Lung microvascular endothelial cell (primary cell): ENCODE results near the gene LZIC. TPM values are rescaled to one million over a fixed set of nuclear protein-coding genes. Genes with fewer than 3 reads are reported as not detected.
"Not testable (repeated sequence)": the region's sequence is repeated elsewhere in the genome, so short reads cannot be mapped to it uniquely, and the experiment has no call there.

Source experiments
- DNase-seq, 2 donors: peaks; one replicate each; pipeline versions ENCODE4 v3.0.0 to v3.0.0-alpha.2; 2010; ENCODE audit warnings: low read depth in 2 of 2
- total RNA-seq: library from RNA; depleted of rRNA; stranded (reverse); fragments of >200 nt; gene quantifications from 2 replicates; pipeline ENCODE4 v1.2.1, GENCODE V29; 2014

LZIC gene
- total RNA-seq = 14.6 and 18.3 TPM in 2 replicates

DNA sequence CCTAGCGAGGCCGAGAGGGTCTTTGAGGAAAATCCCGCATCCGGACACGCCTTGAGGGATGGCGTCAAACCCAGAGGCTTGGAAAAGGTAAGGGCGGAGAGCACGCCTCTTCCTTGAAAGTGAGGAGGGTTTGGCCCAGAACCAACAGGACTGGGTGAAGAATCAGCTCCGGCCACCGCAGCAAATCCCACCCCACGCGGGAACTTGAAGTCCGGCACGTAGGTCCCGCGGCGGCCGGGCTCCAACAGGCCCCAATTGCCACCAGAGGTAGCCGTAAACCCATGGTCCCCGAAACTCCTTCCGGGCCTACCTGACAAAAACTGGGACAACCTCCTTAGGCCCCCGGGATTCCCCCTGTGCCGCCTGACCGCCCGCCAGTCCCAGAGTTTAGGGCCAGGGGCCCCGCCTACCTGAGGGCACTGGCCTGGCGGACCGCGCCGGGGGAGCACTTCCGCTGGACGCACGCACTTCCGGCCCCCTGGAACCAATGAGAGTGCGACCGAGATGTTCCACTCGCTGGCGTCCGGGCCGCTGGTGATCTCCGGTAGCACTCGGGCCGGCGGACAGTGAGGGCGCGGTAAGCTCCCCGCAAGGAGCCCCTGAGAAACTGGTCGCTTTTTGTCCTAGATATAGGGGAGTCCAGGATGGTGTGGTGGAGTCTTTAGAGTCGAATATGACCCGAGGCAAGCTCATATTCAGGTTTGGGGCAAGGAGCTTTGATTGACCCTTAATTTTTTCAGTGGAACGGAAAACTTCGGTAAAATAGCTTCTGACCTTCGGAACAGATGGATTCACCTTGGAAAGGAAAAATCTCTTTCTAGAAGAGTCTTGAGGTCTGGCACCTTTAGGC lies at the start of gene LZIC, which contains the start of gene NMNAT1:
Gene LZIC, minus strand, starts transcription at position 453 of the 850 bp plus-strand sequence. CDS start 6,772 bp downstream, outside the sequence.
Gene NMNAT1, plus strand, starts transcription at position 537 of the 850 bp plus-strand sequence. CDS start 28,599 bp downstream, outside the sequence.
- peak; percentile 97 for DNase-seq

- DNase-seq = peak in 1 of 2 donors; percentile 10
Observed at GRCh38 chr1:9992910-9993309, 49.7 kb upstream of the LZIC start.

GRCh38 chr1:9990944-9991343 lies 47.8 kb upstream of the LZIC start:
- peak; percentile 81 to 89 for DNase-seq

GRCh38 chr1:9989773-9990172 lies 46.6 kb upstream of the LZIC start:
- no peak for DNase-seq

- no peak for DNase-seq
Observed at GRCh38 chr1:9985001-9985400, 41.8 kb upstream of the LZIC start.

DNA sequence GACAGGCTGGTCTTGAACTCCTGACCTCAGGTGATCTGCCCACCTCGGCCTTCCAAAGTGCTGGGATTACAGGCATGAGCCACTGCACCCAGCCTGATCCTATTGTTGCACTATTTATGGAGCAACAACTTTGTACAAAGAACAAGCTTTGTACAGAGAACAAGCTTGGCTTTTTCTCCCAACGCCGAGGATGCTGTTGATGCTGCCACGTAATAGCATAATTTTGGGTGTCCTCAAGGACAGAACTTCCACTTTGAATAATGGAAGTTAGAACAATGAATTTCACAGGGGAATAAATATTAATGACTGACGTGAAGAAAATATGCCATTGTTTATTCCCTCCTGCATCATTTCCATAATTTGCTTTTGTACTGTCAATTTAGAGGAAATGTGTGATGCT lies 41.1 kb upstream of the LZIC start:
- no peak for DNase-seq

GRCh38 chr1:9960706-9961562 lies 17.7 kb upstream of the LZIC start:
- no peak for DNase-seq

DNA sequence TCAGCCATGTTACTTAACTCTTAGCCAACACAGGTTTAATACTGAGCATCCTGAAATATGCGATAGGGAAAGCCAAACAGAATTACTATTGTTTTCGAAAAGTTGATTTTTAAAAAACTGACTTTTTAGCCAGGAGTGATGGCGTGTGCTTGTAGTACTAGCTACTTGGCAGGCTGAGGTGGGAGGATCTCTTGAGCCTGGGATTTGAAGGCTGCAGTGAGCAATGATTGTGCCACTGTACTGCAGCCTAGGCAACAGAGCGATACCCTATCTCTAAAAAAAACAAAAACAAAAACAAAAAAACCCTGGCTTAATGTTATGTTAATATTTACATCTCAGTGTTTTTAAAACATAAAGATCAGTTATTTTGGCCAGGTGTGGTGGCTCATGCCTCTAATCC lies 16.8 kb upstream of the LZIC start:
- DNase-seq = no peak

DNA sequence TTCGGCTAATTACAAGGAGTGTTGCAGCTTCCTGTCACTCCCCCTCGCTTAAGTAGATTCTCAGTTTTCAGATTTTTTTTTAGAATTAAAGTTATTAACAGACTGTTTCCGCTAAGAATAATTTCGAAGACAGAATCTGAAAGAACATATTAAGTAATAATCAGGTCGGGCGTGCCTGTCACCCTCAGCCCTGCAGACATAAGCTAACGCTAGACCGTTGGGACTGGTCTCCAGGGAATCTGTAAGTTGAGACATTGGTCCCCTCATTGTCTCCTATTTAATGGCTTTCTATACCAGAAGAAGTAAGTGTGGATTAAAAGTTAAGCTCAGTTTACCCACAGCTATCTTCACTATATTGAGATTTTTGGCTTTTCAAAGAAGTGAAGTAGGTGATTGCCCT lies 14.5 kb upstream of the LZIC start:
- DNase-seq = no peak

DNA sequence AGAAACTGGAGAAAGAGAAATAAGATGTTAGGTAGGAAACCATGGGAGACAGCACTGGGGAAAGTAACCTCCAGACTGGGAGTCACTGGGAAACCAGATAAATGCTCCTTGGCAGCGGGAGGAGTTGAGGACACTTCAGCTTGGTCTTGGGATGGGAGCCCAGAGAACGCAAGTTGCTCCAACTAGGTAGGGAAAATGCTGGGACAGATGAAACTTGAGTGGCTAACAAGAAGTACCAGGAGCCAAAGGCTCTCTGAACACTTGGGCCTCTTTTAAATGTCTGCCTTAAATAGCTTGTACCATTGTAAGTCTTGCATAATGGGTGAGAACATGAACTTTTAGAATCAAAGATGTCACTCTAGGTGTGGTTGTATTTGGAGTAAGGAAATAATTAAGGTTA lies 3.1 kb upstream of the LZIC start:
- no peak for DNase-seq

- peak; percentile 76 to 81 for DNase-seq
Observed at GRCh38 chr1:9942399-9942938, 722 bp downstream of the LZIC start.

GRCh38 chr1:9929431-9930385 lies 13.5 kb downstream of the LZIC start:
- peak; percentile 19 to 63 for DNase-seq

DNA sequence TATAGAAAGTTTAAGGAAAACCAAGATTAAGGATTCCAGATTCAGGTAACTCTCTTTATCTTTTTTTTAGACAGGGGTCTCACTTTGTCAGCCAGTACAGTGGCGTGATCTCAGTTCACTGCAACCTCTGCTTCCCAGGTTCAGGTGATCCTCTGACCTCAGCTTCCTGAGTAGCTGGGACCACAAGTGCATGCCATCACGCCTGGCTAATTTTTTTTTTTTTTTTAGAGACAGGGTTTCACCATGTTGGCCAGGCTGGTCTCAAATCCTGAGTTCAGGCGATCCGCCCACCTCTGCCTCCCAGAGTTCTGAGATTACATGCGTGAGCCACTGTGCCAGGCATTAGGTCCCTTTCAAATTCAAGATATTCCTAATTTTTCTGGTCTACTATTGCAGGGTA lies 15.9 kb downstream of the LZIC start:
- no peak for DNase-seq

GRCh38 chr1:9922342-9922741 lies 20.8 kb downstream of the LZIC start:
- no peak for DNase-seq

DNA sequence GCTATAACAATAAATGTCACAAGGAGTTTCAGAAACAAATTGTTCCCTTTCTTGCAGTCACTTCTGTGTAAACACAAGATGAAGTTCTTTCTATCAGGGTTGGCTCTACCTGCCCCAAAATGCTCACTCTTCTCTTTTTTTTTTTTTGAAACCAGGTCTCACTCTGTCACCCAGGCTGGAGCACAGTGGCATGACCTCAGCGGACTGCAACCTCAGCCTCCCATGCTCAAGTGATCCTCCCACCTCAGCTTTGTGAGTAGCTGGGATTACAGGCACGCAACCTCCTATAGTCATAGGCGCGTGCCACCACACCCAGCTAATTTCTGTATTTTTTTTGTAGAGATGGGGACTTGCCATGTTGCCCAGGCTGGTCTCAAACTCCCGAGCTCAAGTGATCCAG lies 22.6 kb downstream of the LZIC start:
- DNase-seq = no peak

DNA sequence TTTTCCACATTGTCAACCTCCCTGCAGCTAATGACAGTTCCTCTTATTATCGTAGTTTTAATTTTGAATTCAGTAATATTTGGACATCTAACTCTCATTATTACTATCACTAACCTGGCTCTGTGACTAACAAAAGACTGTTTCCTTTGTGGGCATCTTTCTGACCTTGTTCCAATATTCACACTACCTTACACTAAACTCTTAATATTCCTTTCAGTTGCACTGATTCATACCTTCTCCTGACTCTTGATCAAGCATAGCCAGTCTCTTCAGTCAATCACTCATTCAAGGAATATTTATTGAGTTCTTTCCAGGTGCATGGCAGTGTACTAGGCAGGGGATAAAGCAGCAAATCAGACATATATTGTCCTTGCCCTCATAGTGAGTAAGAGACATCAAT lies 25.3 kb downstream of the LZIC start:
- DNase-seq = no peak

DNA sequence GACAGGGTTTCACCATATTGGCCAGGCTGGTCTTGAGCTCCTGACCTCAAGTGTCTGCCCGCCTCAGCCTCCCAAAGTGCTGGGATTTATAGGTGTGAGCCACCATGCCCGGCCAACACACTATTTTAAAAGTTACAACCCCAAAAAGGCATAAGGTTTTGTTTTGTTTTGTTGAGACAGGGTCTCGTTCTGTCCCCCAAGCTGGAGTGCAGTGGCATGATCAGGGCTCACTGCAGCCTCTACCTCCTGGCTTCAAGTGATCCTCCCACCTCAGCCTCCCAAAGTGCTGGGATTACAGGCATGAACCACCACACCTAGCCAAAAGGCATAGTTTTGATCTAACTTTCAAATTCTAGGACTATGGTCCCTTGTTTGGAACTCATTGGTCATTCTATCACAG lies 25.7 kb downstream of the LZIC start:
- not testable (repeated sequence) for DNase-seq

DNA sequence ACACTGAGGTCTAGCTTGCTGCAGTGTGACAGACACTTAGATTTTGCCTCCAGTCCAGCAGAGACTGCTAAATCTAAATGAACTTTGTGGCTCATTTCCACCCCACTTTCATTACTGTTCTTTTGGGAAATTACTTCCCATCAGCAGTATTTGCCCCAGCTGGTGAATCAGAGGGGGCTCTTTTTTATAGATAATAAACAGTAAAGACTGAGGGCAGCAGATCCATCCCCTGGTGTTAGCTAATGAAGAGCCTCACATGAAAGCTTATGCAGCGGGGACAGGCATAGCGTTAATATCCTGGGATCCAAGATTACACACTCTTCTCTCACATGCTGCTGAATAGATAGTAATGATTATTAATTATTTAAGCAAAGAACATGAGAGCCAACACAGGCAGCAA lies 26.7 kb downstream of the LZIC start:
- no peak for DNase-seq

- DNase-seq = no peak
Observed at GRCh38 chr1:9914610-9914937, 28.6 kb downstream of the LZIC start.

- no peak for DNase-seq
Observed at GRCh38 chr1:9912264-9912936, 30.8 kb downstream of the LZIC start.
